Thyroid gland (tissue), 4 donors: ENCODE data around the gene SPATA17. TPM values are rescaled to one million over a fixed set of nuclear protein-coding genes. Genes with fewer than 3 reads are reported as not detected.

Experiments
- DNase-seq, 2 donors: peaks; one replicate each; pipeline ENCODE4 v3.0.0-alpha.2; 2019
- H3K27ac ChIP-seq, 3 donors: fragments of 200-600 bp; sonication (generic); 1 replicate in 2 of 3; 2 replicates in 1 of 3; pipeline ENCODE4 v1.5.1; 2016 to 2019; ENCODE audit warnings: mild to moderate bottlenecking in 1 of 3, moderate library complexity in 1 of 3
- H3K27me3 ChIP-seq: fragments of 200-600 bp; sonication (generic); one replicate; pipeline ENCODE4 v1.5.1; 2019
- H3K36me3 ChIP-seq, 2 donors: fragments of 200-600 bp; sonication (generic); one replicate each; pipeline ENCODE4 v1.5.1; 2016 to 2019
- H3K4me1 ChIP-seq, 2 donors: fragments of 200-600 bp; sonication (generic); one replicate each; pipeline ENCODE4 v1.5.1; 2017 to 2019
- H3K4me3 ChIP-seq, 3 donors: fragments of 200-600 bp; sonication (generic); replicated peaks in 1 of 3; 1 replicate in 2 of 3; 2 replicates in 1 of 3; pipeline ENCODE4 v1.5.1; 2016; ENCODE audit warnings: mild to moderate bottlenecking in 1 of 3
- H3K9me3 ChIP-seq: fragments of 200-600 bp; sonication (generic); one replicate; pipeline ENCODE4 v1.5.1; 2017
- CTCF ChIP-seq, 6 experiments: fragments of 200-600 bp in 3 of 6; fragments of 450-650 bp in 3 of 6; sonication (generic) in 3 of 6; IDR thresholded peaks; one replicate each; pipeline ENCODE4 v1.5.1; 2016 to 2019; ENCODE audit warnings: antibody characterized with exemption in 6 of 6, mild to moderate bottlenecking in 2 of 6, inconsistent platforms in 1 of 6, moderate library complexity in 1 of 6
- POLR2A ChIP-seq, 2 donors: fragments of 450-650 bp; IDR thresholded peaks; one replicate each; pipeline ENCODE4 v1.6.1; 2017; ENCODE audit warnings: antibody characterized with exemption in 2 of 2, mild to moderate bottlenecking in 2 of 2, moderate library complexity in 1 of 2
- WGBS, 2 donors: methylation state at CpG; one replicate each; pipeline ENCODE4 v1.1.5; 2017; 5-methylcytosine and 5-hydroxymethylcytosine counted together
- intact Hi-C: fragments of 100-400 bp; cut with DNase I; formaldehyde crosslinking; loops from one replicate; pipeline ENCODE4 v1.15.1; 2023
- total RNA-seq, 4 donors: library from RNA; depleted of rRNA; stranded (reverse); fragments of >200 nt; gene quantifications; one replicate each; pipeline ENCODE4 v1.2.3, GENCODE V29; 2016

Gene SPATA17
- total RNA-seq, 4 donors from 2014 or later: 1.2 to 5.8 (median 3.2) TPM

DNA sequence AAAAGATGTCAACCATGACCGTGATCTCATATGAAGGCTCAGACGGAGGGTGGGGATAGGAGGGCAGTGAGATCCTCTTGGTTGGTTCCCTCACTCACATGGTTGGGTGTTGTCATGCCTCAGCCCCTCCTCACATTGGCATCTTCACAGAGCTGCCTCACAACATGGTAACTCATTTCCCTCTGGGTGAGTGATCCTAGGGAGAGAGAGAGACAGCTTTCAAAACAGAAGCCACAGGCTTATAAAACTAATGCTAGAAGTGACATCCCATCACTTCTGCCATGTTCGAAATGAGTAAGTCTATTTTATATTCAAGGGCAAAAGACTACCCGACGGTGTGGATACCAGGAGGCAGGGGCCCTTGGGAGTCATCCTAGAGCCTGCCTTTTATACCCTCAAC, 145.5 kb downstream of the SPATA17 start:
- Histone ChIP-seq H3K27ac (no peak overlapping the region), H3K4me3 (no peak overlapping the region), H3K36me3 (no peaks in the 10 kb centered on the region), H3K9me3 (no peaks in the 10 kb centered on the region), H3K27me3 (no peaks in the 10 kb centered on the region), H3K4me1 (no peaks in the 10 kb centered on the region)
- TF ChIP-seq POLR2A (IDR thresholded peaks at IDR 0.05): no peak
- TF ChIP-seq CTCF (IDR thresholded peaks at IDR 0.05): no peak
- no peak for DNase-seq
- WGBS, 2 donors: 95 to 96% methylated on average over 5 of the region's 5 CpGs
- intact Hi-C loops: no loop called here

GRCh38 chr1:217781056-217781455, 149.9 kb downstream of the SPATA17 start:
- H3K27me3 ChIP-seq: no peaks in the 10 kb centered on the region
- H3K4me1 ChIP-seq: no peaks in the 10 kb centered on the region
- TF ChIP-seq POLR2A (IDR thresholded peaks at IDR 0.05): no peak
- TF ChIP-seq CTCF (IDR thresholded peaks at IDR 0.05): no peak
- no peak overlapping the region for H3K27ac ChIP-seq
- H3K9me3 ChIP-seq: no peaks in the 10 kb centered on the region
- intact Hi-C loops: no loop called here
- H3K36me3 ChIP-seq: no peaks in the 10 kb centered on the region
- H3K4me3 ChIP-seq: no peak overlapping the region
- no peak for DNase-seq
- 93 to 94% methylated on average over 4 of the region's 4 CpGs for WGBS, 2 donors

DNA sequence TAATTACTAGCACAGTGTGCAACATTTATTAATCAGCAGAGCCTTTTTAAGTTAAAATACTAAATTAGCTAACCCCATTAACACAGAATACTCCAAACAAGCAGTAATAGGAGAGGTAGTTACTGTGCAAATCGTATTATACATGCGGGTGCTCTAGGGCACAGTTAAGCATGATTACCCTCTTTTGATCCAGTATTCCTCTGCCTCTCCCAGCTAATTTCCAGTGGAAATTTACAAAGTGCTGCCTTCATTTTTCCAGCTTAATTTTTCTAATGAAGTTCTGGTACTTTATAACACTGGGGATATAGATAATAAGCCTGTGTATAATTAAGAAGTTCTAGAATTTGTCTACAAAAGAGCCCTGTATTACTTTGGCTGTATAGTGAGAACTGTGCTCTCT, 159.9 kb downstream of the SPATA17 start:
- intact Hi-C loops: no loop called here
- WGBS, 2 donors: 88 to 93% methylated on average over 2 of the region's 2 CpGs

DNA sequence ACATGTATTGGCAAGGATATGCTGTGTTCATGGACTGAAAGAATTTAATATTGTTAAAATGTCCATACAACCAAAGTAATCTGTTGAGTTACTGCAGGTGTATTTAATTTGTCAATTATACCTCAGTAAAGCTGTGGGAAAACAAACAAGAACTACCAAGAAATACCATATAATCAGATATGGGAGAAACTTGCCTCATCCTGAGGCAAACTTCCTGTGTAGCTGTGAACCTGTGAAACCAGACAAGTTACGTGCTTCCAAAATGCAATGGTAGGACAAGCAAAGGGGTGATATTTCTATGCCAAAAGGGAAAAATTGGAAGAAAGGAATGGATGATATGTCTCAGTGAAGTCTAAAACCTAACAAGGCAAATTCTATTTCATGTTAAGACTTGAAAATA, 174.6 kb downstream of the SPATA17 start:
- Histone ChIP-seq H3K27ac (no peak overlapping the region), H3K36me3 (no peaks in the 10 kb centered on the region), H3K4me1 (no peaks in the 10 kb centered on the region), H3K9me3 (no peaks in the 10 kb centered on the region), H3K27me3 (no peaks in the 10 kb centered on the region), H3K4me3 (no peak overlapping the region)
- no peak for DNase-seq
- TF ChIP-seq CTCF (IDR thresholded peaks at IDR 0.05) (no peak), POLR2A (IDR thresholded peaks at IDR 0.05) (no peak)
- intact Hi-C loops: no loop called here
- 92 to 95% methylated on average over 1 of the region's 1 CpG for WGBS, 2 donors

More for the DNA sequence above, 159.9 kb downstream of the SPATA17 start:
- Histone ChIP-seq H3K36me3 (no peaks in the 10 kb centered on the region), H3K27ac (no peak overlapping the region), H3K27me3 (no peaks in the 10 kb centered on the region), H3K9me3 (no peaks in the 10 kb centered on the region), H3K4me1 (no peaks in the 10 kb centered on the region), H3K4me3 (no peak overlapping the region)
- TF ChIP-seq CTCF (IDR thresholded peaks at IDR 0.05) (no peak), POLR2A (IDR thresholded peaks at IDR 0.05) (no peak)
- no peak for DNase-seq

- TF ChIP-seq CTCF (IDR thresholded peaks at IDR 0.05) (no peak), POLR2A (IDR thresholded peaks at IDR 0.05) (no peak)
- H3K36me3 ChIP-seq: no peaks in the 10 kb centered on the region
- no peak for DNase-seq
- H3K27ac ChIP-seq: no peak overlapping the region
- no peaks in the 10 kb centered on the region for H3K4me1 ChIP-seq
- H3K9me3 ChIP-seq: no peaks in the 10 kb centered on the region
- no peaks in the 10 kb centered on the region for H3K27me3 ChIP-seq
- no peak overlapping the region for H3K4me3 ChIP-seq
- intact Hi-C loops: no loop called here
- 97% methylated on average over 2 of the region's 2 CpGs for WGBS, 2 donors
These were observed 181.0 kb downstream of the SPATA17 start for GRCh38 chr1:217812175-217812574.
